Vagina (tissue), 2 donors: ENCODE data around the gene CALML5.

Experiments used
- POLR2A ChIP-seq, 2 donors: fragments of 450-650 bp; IDR thresholded peaks; one replicate each; pipeline ENCODE4 v1.6.1; 2017; ENCODE audit warnings: antibody characterized with exemption in 2 of 2, mild to moderate bottlenecking in 2 of 2, moderate library complexity in 2 of 2
- TF ChIP-seq, protein P1 (sequence below), 3 experiments: fragments of 450-650 bp in 2 of 3; fragments of 200-600 bp in 1 of 3; sonication (generic) in 1 of 3; IDR thresholded peaks; one replicate each; pipeline ENCODE4 v1.5.1; 2017 to 2019; ENCODE audit warnings: antibody characterized with exemption in 3 of 3, mild to moderate bottlenecking in 2 of 3, moderate library complexity in 2 of 3

GRCh38 chr10:5536486-5537081 is 37.2 kb upstream of the CALML5 start:
- TF ChIP-seq, protein P1, sequence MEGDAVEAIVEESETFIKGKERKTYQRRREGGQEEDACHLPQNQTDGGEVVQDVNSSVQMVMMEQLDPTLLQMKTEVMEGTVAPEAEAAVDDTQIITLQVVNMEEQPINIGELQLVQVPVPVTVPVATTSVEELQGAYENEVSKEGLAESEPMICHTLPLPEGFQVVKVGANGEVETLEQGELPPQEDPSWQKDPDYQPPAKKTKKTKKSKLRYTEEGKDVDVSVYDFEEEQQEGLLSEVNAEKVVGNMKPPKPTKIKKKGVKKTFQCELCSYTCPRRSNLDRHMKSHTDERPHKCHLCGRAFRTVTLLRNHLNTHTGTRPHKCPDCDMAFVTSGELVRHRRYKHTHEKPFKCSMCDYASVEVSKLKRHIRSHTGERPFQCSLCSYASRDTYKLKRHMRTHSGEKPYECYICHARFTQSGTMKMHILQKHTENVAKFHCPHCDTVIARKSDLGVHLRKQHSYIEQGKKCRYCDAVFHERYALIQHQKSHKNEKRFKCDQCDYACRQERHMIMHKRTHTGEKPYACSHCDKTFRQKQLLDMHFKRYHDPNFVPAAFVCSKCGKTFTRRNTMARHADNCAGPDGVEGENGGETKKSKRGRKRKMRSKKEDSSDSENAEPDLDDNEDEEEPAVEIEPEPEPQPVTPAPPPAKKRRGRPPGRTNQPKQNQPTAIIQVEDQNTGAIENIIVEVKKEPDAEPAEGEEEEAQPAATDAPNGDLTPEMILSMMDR (IDR thresholded peaks at IDR 0.05), result no peak
- no peak for TF ChIP-seq POLR2A (IDR thresholded peaks at IDR 0.05)
